HepG2 (cell line): ENCODE data around the gene AGRN. TPM values are rescaled to one million over a fixed set of nuclear protein-coding genes. Genes with fewer than 3 reads are reported as not detected.

ENCODE experiments used
- ATAC-seq: fragments of 200-7000 bp; cut with Tn5 transposase; 3 replicates; pipeline ENCODE4 v1.9.1; 2020; ENCODE audit warnings: mild to moderate bottlenecking, moderate library complexity
- BruUV-seq: library from RNA; stranded (reverse); fragments of 400-500 nt; replicated peaks from 2 replicates; lab custom pipeline; 2021; lab: Mats Ljungman, UMichigan
- CTCF ChIA-PET: fragments of 300-600 bp; formaldehyde crosslinking; extraction: SDS; loops from one replicate; lab custom pipeline; 2021; ENCODE audit warnings: low total read pairs, inconsistent platforms, low intra/inter-chr PET ratio; lab: Yijun Ruan, JAX
- POLR2A ChIA-PET: fragments of 350-600 bp; sonication (Branson Sonifier 250); formaldehyde crosslinking; loops from one replicate; lab custom pipeline; 2020; ENCODE audit warnings: antibody characterized with exemption, inconsistent platforms; lab: Yijun Ruan, JAX
- DNase-seq: peaks from one replicate; pipeline ENCODE4 v3.0.0-alpha.2; 2015; ENCODE audit warnings: low spot score
- FAIRE-seq: peaks from 3 replicates; lab custom pipeline; 2011; peaks lifted over from hg19 to GRCh38; lab: Jason Lieb, UNC
- H2AFZ ChIP-seq: one replicate; pipeline ENCODE4 v1.6.1; 2011; ENCODE audit warnings: low read length, inconsistent platforms
- H3K27ac ChIP-seq: fragments of 300-600 bp; 3 replicates; pipeline ENCODE4 v1.8.0; 2011; ENCODE audit warnings: mixed run types, mild to moderate bottlenecking, mixed read lengths, low read length, inconsistent platforms; ENCODE audit not compliant: insufficient read depth; ENCODE audit errors: extremely low read length
- H3K27me3 ChIP-seq, 2 experiments: fragments of 200-600 bp in 1 of 2; 2 replicates in 1 of 2; 3 replicates in 1 of 2; pipeline versions ENCODE4 v1.6.0 to v1.8.0; 2011; ENCODE audit warnings: low read length in 2 of 2, mild to moderate bottlenecking in 2 of 2, moderate library complexity in 2 of 2, inconsistent platforms in 1 of 2; ENCODE audit not compliant: insufficient read depth in 2 of 2, control insufficient read depth in 1 of 2
- H3K36me3 ChIP-seq, 2 experiments: fragments of 200-600 bp in 1 of 2; replicated peaks in 1 of 2; 2 replicates in 1 of 2; 3 replicates in 1 of 2; pipeline versions ENCODE4 v1.5.1 to v1.8.0; 2011; ENCODE audit warnings: low read length in 2 of 2, inconsistent platforms in 1 of 2; ENCODE audit not compliant: insufficient read depth in 2 of 2, control insufficient read depth in 1 of 2
- H3K4me1 ChIP-seq: 2 replicates; pipeline ENCODE4 v1.5.1; 2012; ENCODE audit warnings: low read length, inconsistent platforms; ENCODE audit not compliant: insufficient read depth
- H3K4me2 ChIP-seq: 2 replicates; pipeline ENCODE4 v1.6.0; 2011; ENCODE audit warnings: low read depth, low read length, inconsistent platforms
- H3K4me3 ChIP-seq, 3 experiments: fragments of 200-600 bp in 1 of 3; sonication (generic), shearing (Covaris generic) in 1 of 3; replicated peaks in 1 of 3; 2 replicates each; pipeline ENCODE4 v1.5.1; 2011 to 2016; ENCODE audit warnings: low read length in 3 of 3, inconsistent platforms in 2 of 3, low read depth in 2 of 3, mild to moderate bottlenecking in 2 of 3, control low read depth in 1 of 3, mixed read lengths in 1 of 3; ENCODE audit not compliant: insufficient read depth in 1 of 3
- H3K79me2 ChIP-seq: one replicate; pipeline ENCODE4 v1.6.1; 2011; ENCODE audit warnings: low read length, inconsistent platforms; ENCODE audit not compliant: insufficient read depth
- H3K9ac ChIP-seq: 2 replicates; pipeline ENCODE4 v1.6.0; 2011; ENCODE audit warnings: mild to moderate bottlenecking, low read depth, low read length, inconsistent platforms; ENCODE audit not compliant: insufficient read depth
- H3K9me3 ChIP-seq: 2 replicates; pipeline ENCODE4 v1.5.1; 2012; ENCODE audit warnings: mild to moderate bottlenecking, low read length
- H4K20me1 ChIP-seq: 2 replicates; pipeline ENCODE4 v1.6.0; 2011; ENCODE audit warnings: inconsistent platforms, mild to moderate bottlenecking, low read length, moderate library complexity; ENCODE audit not compliant: insufficient read depth
- GABPB1 ChIP-seq: IDR thresholded peaks from 2 replicates; pipeline ENCODE4 v1.6.1; 2016; ENCODE audit warnings: mild to moderate bottlenecking, missing genetic modification reagents, moderate library complexity, missing compliant biosample characterization
- KDM2A ChIP-seq: sonication (generic); formaldehyde crosslinking; IDR thresholded peaks from 2 replicates; pipeline ENCODE4 v1.4.0; 2020; ENCODE audit warnings: low read depth, missing genetic modification reagents, borderline replicate concordance
- NONO ChIP-seq, 2 experiments: fragments of 450-650 bp in 1 of 2; sonication (generic) in 1 of 2; formaldehyde crosslinking in 1 of 2; IDR thresholded peaks in 1 of 2; conservative IDR thresholded peaks in 1 of 2; 2 replicates each; pipeline versions ENCODE4 v1.6.1 to v1.8.0; 2017 to 2022; ENCODE audit warnings: mild to moderate bottlenecking in 1 of 2, missing genetic modification reagents in 1 of 2, moderate library complexity in 1 of 2
- SIN3A ChIP-seq: IDR thresholded peaks from 2 replicates; pipeline ENCODE4 v1.6.1; 2011; ENCODE audit warnings: low read depth, mild to moderate bottlenecking, control low read depth, low read length, borderline replicate concordance
- SP4 ChIP-seq: sonication (generic); formaldehyde crosslinking; IDR thresholded peaks from 2 replicates; pipeline ENCODE4 v1.8.1; 2023; ENCODE audit warnings: mild to moderate bottlenecking, missing genetic modification reagents
- SP5 ChIP-seq: IDR thresholded peaks from 2 replicates; pipeline ENCODE4 v1.6.1; 2016; ENCODE audit warnings: low read depth, borderline replicate concordance
- ZNF121 ChIP-seq: sonication (generic); formaldehyde crosslinking; IDR thresholded peaks from 2 replicates; pipeline ENCODE4 v1.5.0; 2020; ENCODE audit warnings: mild to moderate bottlenecking, missing genetic modification reagents
- ZNF563 ChIP-seq: sonication (generic); formaldehyde crosslinking; IDR thresholded peaks from 2 replicates; pipeline ENCODE4 v1.8.0; 2022; ENCODE audit warnings: mild to moderate bottlenecking, moderate library complexity, missing genetic modification reagents
- ZNF580 ChIP-seq: IDR thresholded peaks from 2 replicates; pipeline ENCODE4 v1.6.1; 2016; ENCODE audit warnings: low read depth, borderline replicate concordance
- WGBS: methylation state at CpG from one replicate; pipeline ENCODE4 v1.1.6; 2017; ENCODE audit warnings: low lambda C conversion rate; 5-methylcytosine and 5-hydroxymethylcytosine counted together
- in situ Hi-C: cut with HindIII; loops from 2 replicates; pipeline ENCODE4 v1.10.0; 2017; ENCODE audit warnings: low pct_unique_long_range_greater_than_20kb; ENCODE audit not compliant: extremely low pct_ligation_motif_present
- intact Hi-C: fragments of 100-400 bp; cut with micrococcal nuclease; formaldehyde crosslinking; loops from one replicate; pipeline ENCODE4 v1.10.0; 2022; ENCODE audit not compliant: unreplicated experiment
- polyA plus RNA-seq, 8 experiments: library from polyadenylated mRNA; depleted of rRNA in 3 of 8; stranded (reverse) in 7 of 8; unstranded in 1 of 8; fragments of >200 nt; fragmentation: Illumina TruSeq in 4 of 8; extraction: Trizol in 4 of 8; gene quantifications; 2 replicates each; pipeline versions ENCODE4 v1.2.1 to v1.2.3, GENCODE V29; 2011 to 2016; ENCODE audit warnings: low read depth in 4 of 8, missing spikeins in 1 of 8, mixed read lengths in 1 of 8; ENCODE audit not compliant: insufficient read depth in 1 of 8
- total RNA-seq, 5 experiments: library from RNA; depleted of rRNA; stranded (reverse); fragments of >200 nt; fragmentation: Illumina TruSeq; extraction: Trizol; gene quantifications; 2 replicates each; pipeline ENCODE4 v1.2.3, GENCODE V29; 2016; ENCODE audit warnings: low read depth in 1 of 5
- TF ChIP-seq, protein P1 (sequence below): IDR thresholded peaks from 2 replicates; pipeline ENCODE4 v1.6.1; 2018; ENCODE audit warnings: missing genetic modification reagents
- TF ChIP-seq, protein P2 (sequence below), 2 experiments: sonication (generic) in 1 of 2; formaldehyde crosslinking in 1 of 2; IDR thresholded peaks; 2 replicates each; pipeline versions ENCODE4 v1.4.0 to v1.6.1; 2016 to 2020; ENCODE audit warnings: borderline replicate concordance in 1 of 2, low read depth in 1 of 2, mild to moderate bottlenecking in 1 of 2, missing genetic modification reagents in 1 of 2

The AGRN gene
- total and polyA plus RNA-seq, 2 of the 13 experiments (the other 11 are each of a cell fraction or from before 2014, with no cell fraction given), result 29.8 to 65.2 TPM

DNA sequence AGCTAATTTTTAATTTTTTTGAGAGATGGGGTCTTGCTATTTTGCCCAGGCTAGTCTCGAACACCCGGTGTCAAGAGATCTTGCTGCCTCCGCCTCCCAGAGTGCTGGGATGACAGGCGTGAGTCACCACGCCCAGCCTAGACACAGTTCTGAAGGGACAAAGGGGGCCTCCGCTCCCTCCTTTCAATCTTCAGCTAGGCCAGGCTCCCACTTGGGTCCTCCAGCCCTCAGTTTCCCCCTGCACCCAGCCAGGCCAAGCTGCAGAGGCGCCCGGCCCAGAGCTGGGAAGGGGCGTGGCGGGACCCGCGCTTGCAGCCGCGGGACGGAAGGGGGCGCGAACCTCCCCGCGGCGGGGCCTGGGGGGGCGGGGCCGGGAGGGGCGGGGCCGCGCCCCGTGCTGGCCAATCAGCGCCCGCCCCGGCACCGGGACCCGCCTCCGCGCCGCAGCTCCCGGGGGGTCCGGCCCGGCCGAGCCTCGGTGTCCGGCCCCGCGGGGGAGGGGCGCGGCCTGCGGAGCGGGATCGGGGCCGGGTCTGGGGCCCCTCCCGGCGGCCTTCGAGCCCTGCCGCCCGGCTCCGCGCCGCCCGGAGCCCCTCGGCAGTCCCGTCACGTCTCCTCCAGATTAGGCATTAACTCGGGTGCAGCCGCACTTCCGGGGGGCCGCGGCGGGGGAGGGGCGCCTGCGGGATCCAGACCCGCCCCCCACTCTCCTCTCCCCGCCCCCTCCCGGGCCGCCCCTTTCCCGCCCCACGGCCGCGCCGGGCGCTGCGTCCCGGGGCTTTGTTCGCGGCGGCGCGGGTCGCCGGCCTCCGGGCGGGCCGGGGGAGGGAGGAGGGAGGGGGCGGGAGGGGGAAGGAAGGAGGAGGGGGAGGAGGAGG is 559 bp upstream of the AGRN start:
- no TSS peak for BruUV-seq
- intact Hi-C loops (no loop called here), in situ Hi-C loops (no loop called here)
- Histone ChIP-seq H4K20me1 (peaks cover 28% of the 10 kb centered on the region; the same call in 1 of the 2 replicates), H3K4me2 (peak overlapping the region; percentile 58), H3K9me3 (no peaks in the 10 kb centered on the region), H3K27ac (peak overlapping the region; percentile 50), H3K4me3 (peak overlapping the region in 2 of 3 experiments; percentile 28 to 55; a peak in 3 of 6 replicates), H3K9ac (no peak overlapping the region), H3K4me1 (peaks cover 82% of the 10 kb centered on the region), H3K27me3 (no peaks in the 10 kb centered on the region), H3K79me2 (peaks cover 22% of the 10 kb centered on the region), H3K36me3 (peaks cover 3 to 10% of the 10 kb centered on the region in 2 experiments; a peak in 2 of 5 replicates), H2AFZ (no peak overlapping the region)
- DNase-seq (peak; percentile 88), FAIRE-seq (no peak), ATAC-seq (peak; percentile 74)
- ChIA-PET POLR2A (interaction anchor here (0.8 to 5.9 kb wide), 8 partner anchors 13 to 220 kb away, joined by 3 to 61 read pairs (median 6); partner anchors contain the start of gene HES4), CTCF (interaction anchor here (1.5 kb wide), 1 partner anchor 45 kb away, joined by 8 read pairs; no protein-coding TSS in a partner anchor)
- WGBS, result 13% methylated on average over 16 of the region's 91 CpGs
- TF ChIP-seq SP5 (CRISPR knock-in tag) (0 out of 2 replicates have a peak, but pooled peaks have one; percentile 7), NONO (IDR thresholded peaks at IDR 0.05) (no peak), NONO (CRISPR knock-in tag; conservative IDR thresholded peaks at IDR 0.05) (0 out of 2 replicates have a peak, but pooled peaks have one; percentile 18), ZNF563 (CRISPR knock-in tag) (0 out of 2 replicates have a peak, but pooled peaks have one; percentile 7), SIN3A (peak; percentile 62; the same call in 1 of the 2 replicates), ZNF121 (CRISPR knock-in tag) (peak; percentile 94), GABPB1 (CRISPR knock-in tag) (peak; percentile 84), SP4 (peak; percentile 65), KDM2A (CRISPR knock-in tag) (peak; percentile 55; the same call in 1 of the 2 replicates), ZNF580 (CRISPR knock-in tag) (0 out of 2 replicates have a peak, but pooled peaks have one; percentile 5)
- TF ChIP-seq, protein P1, sequence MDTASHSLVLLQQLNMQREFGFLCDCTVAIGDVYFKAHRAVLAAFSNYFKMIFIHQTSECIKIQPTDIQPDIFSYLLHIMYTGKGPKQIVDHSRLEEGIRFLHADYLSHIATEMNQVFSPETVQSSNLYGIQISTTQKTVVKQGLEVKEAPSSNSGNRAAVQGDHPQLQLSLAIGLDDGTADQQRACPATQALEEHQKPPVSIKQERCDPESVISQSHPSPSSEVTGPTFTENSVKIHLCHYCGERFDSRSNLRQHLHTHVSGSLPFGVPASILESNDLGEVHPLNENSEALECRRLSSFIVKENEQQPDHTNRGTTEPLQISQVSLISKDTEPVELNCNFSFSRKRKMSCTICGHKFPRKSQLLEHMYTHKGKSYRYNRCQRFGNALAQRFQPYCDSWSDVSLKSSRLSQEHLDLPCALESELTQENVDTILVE (CRISPR knock-in tag), result peak; percentile 72; the same call in 1 of the 2 replicates
- TF ChIP-seq, protein P2, sequence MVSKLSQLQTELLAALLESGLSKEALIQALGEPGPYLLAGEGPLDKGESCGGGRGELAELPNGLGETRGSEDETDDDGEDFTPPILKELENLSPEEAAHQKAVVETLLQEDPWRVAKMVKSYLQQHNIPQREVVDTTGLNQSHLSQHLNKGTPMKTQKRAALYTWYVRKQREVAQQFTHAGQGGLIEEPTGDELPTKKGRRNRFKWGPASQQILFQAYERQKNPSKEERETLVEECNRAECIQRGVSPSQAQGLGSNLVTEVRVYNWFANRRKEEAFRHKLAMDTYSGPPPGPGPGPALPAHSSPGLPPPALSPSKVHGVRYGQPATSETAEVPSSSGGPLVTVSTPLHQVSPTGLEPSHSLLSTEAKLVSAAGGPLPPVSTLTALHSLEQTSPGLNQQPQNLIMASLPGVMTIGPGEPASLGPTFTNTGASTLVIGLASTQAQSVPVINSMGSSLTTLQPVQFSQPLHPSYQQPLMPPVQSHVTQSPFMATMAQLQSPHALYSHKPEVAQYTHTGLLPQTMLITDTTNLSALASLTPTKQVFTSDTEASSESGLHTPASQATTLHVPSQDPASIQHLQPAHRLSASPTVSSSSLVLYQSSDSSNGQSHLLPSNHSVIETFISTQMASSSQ (IDR thresholded peaks at IDR 0.05; ENCODE audit: low read depth), result peak; percentile 77
- TF ChIP-seq, protein P2 (CRISPR knock-in tag; IDR thresholded peaks at IDR 0.05; ENCODE audit: borderline replicate concordance), result peak; percentile 85
